K562 (cell line): ENCODE data around the gene SPTBN4. TPM values are rescaled to one million over a fixed set of nuclear protein-coding genes. Genes with fewer than 3 reads are reported as not detected.

Source experiments
- ATF4 ChIP-seq: fragments of 450-650 bp; formaldehyde crosslinking; IDR thresholded peaks from 2 replicates; pipeline ENCODE4 v1.4.0; 2022; ENCODE audit warnings: mild to moderate bottlenecking, moderate library complexity
- CBX3 ChIP-seq, 2 experiments: IDR thresholded peaks; 1 replicate in 1 of 2; 2 replicates in 1 of 2; pipeline ENCODE4 v1.6.1; 2012; ENCODE audit warnings: inconsistent platforms in 2 of 2, low read length in 2 of 2, borderline replicate concordance in 1 of 2, control low read depth in 1 of 2
- CREB3L1 ChIP-seq: fragments of 450-650 bp; IDR thresholded peaks from 2 replicates; pipeline ENCODE4 v1.6.1; 2014; ENCODE audit warnings: low read depth, mild to moderate bottlenecking, moderate library complexity, borderline replicate concordance
- DMBX1 ChIP-seq: fragments of 250-450 bp; sonication (Bioruptor Pico); IDR thresholded peaks from 2 replicates; pipeline ENCODE4 v1.8.0; 2022; ENCODE audit warnings: inconsistent platforms, mild to moderate bottlenecking, moderate library complexity, borderline replicate concordance
- E2F1 ChIP-seq: sonication (generic); formaldehyde crosslinking; IDR thresholded peaks from 2 replicates; pipeline ENCODE4 v1.8.1; 2023; ENCODE audit warnings: mild to moderate bottlenecking, missing genetic modification reagents, moderate library complexity
- ELK3 ChIP-seq: fragments of 450-650 bp; formaldehyde crosslinking; IDR thresholded peaks from 2 replicates; pipeline ENCODE4 v1.4.0; 2020; ENCODE audit warnings: mild to moderate bottlenecking
- GATA2 ChIP-seq: sonication (generic); formaldehyde crosslinking; IDR thresholded peaks from 2 replicates; pipeline ENCODE4 v1.4.0; 2020; ENCODE audit warnings: mild to moderate bottlenecking, missing genetic modification reagents
- HCFC1 ChIP-seq: IDR thresholded peaks from 2 replicates; pipeline ENCODE4 v1.6.1; 2012; ENCODE audit warnings: low read depth, low read length, improper control_type of control experiment
- HDAC2 ChIP-seq: fragments of 450-650 bp; IDR thresholded peaks from 2 replicates; pipeline ENCODE4 v1.6.1; 2016; ENCODE audit warnings: mild to moderate bottlenecking
- IRF2 ChIP-seq: sonication (generic); formaldehyde crosslinking; IDR thresholded peaks from 2 replicates; pipeline ENCODE4 v1.8.1; 2022; ENCODE audit warnings: mild to moderate bottlenecking, missing genetic modification reagents
- KLF13 ChIP-seq: fragments of 450-650 bp; IDR thresholded peaks from 2 replicates; pipeline ENCODE4 v1.6.1; 2016; ENCODE audit warnings: missing genetic modification characterization, low read depth, mild to moderate bottlenecking, missing compliant biosample characterization, moderate library complexity, borderline replicate concordance
- MAZ ChIP-seq, 2 experiments: fragments of 450-650 bp in 1 of 2; sonication (generic) in 1 of 2; formaldehyde crosslinking; IDR thresholded peaks in 1 of 2; conservative IDR thresholded peaks in 1 of 2; 2 replicates each; pipeline versions ENCODE4 v1.4.0 to v1.5.0; 2020; ENCODE audit warnings: mild to moderate bottlenecking in 1 of 2, missing genetic modification reagents in 1 of 2
- NCOA4 ChIP-seq: fragments of 450-650 bp; IDR thresholded peaks from 2 replicates; pipeline ENCODE4 v1.6.1; 2018; ENCODE audit warnings: mild to moderate bottlenecking; ENCODE audit not compliant: partially characterized antibody
- RCOR1 ChIP-seq, 2 experiments: IDR thresholded peaks; 2 replicates each; pipeline ENCODE4 v1.6.1; 2012; ENCODE audit warnings: low read depth in 2 of 2, low read length in 2 of 2, borderline replicate concordance in 1 of 2, improper control_type of control experiment in 1 of 2
- RFX7 ChIP-seq: fragments of 250-450 bp; sonication (Bioruptor Pico); IDR thresholded peaks from 2 replicates; pipeline ENCODE4 v1.5.1; 2021; ENCODE audit warnings: mild to moderate bottlenecking
- SREBF2 ChIP-seq: sonication (generic); formaldehyde crosslinking; IDR thresholded peaks from 2 replicates; pipeline ENCODE4 v1.4.0; 2020; ENCODE audit warnings: mild to moderate bottlenecking, missing genetic modification reagents
- STAT5A ChIP-seq: IDR thresholded peaks from 2 replicates; pipeline ENCODE4 v1.6.1; 2012; ENCODE audit warnings: low read length, inconsistent platforms, borderline replicate concordance
- ZBTB1 ChIP-seq: sonication (generic); formaldehyde crosslinking; IDR thresholded peaks from 2 replicates; pipeline ENCODE4 v1.8.1; 2023; ENCODE audit warnings: missing genetic modification reagents, low read depth, mild to moderate bottlenecking, borderline replicate concordance
- ZBTB26 ChIP-seq: fragments of 450-650 bp; formaldehyde crosslinking; IDR thresholded peaks from 2 replicates; pipeline ENCODE4 v1.4.0; 2022; ENCODE audit warnings: missing genetic modification characterization
- ZKSCAN3 ChIP-seq: fragments of 250-450 bp; sonication (Bioruptor Pico); IDR thresholded peaks from 2 replicates; pipeline ENCODE4 v1.4.0; 2020
- ZKSCAN8 ChIP-seq: fragments of 200-800 bp; sonication (Bioruptor generic); IDR thresholded peaks from 2 replicates; pipeline ENCODE4 v1.6.1; 2016; ENCODE audit warnings: missing genetic modification characterization, missing compliant biosample characterization
- ZNF217 ChIP-seq: sonication (generic); formaldehyde crosslinking; IDR thresholded peaks from 2 replicates; pipeline ENCODE4 v1.8.0; 2022; ENCODE audit warnings: mild to moderate bottlenecking, missing genetic modification reagents
- ZNF253 ChIP-seq: fragments of 250-450 bp; sonication (Bioruptor Pico); conservative IDR thresholded peaks from 2 replicates; pipeline ENCODE4 v1.6.1; 2021; ENCODE audit warnings: mild to moderate bottlenecking
- ZNF445 ChIP-seq: fragments of 250-450 bp; sonication (Bioruptor Pico); IDR thresholded peaks from 2 replicates; pipeline ENCODE4 v1.4.0; 2020; ENCODE audit warnings: low read depth, mild to moderate bottlenecking, moderate library complexity
- polyA plus RNA-seq, 8 experiments: library from polyadenylated mRNA; depleted of rRNA in 4 of 8; stranded (reverse) in 5 of 8; unstranded in 3 of 8; fragments of >200 nt; fragmentation: Nextera tagmentation in 2 of 8; fragmentation: Illumina TruSeq in 1 of 8; extraction: Ambion mirVana in 2 of 8; extraction: Trizol in 1 of 8; gene quantifications; 2 replicates each; pipeline versions ENCODE4 v1.2.1 to v1.2.3, GENCODE V29; 2011 to 2014; ENCODE audit warnings: inconsistent platforms in 1 of 8, missing spikeins in 1 of 8
- total RNA-seq, 7 experiments: library from RNA; depleted of rRNA in 6 of 7; stranded (reverse); fragments of >200 nt in 6 of 7; fragmentation: Illumina TruSeq in 2 of 7; extraction: Trizol in 2 of 7; gene quantifications; 2 replicates each; pipeline versions ENCODE4 v1.2.1 to v1.2.3, GENCODE V29; 2011 to 2021; ENCODE audit warnings: low replicate concordance in 1 of 7

The SPTBN4 gene
- total and polyA plus RNA-seq, 9 of the 15 experiments (the other 6 are each of a cell fraction or from before 2014, with no cell fraction given): 0.01 to 1.5 (median 0.86) TPM

DNA sequence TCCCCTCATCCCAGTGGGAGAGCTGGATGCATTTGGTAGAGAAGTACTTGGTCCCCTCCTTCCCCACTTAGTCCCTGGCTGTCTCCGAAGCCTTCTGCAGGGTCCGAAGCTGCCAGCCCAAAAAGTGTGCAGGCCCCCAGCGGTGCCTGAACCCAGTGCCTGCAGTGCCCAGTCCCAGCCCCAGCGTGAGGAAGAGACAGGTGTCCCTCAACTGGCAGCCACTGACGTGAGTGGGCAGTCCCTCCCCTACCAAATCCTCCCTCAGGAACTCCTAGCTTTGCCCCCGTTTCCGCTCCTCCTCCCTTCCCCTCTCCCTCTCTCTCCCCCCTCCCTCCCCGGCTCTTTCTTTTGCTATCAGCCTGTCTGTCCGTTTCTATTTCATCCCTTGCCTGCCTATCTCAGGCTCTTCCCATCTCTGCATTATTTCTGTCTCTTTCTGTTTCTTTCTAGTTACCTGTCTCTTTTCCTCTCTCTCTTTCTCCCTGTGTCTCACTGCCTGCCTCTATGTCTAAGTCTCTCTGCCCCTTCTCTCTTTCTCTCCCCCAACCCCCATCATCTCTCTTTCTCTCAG, 132.6 kb downstream of the SPTBN4 start (continued):
- TF ChIP-seq CBX3 (IDR thresholded peaks at IDR 0.05; ENCODE audit: borderline replicate concordance in 1 of 2, low read length in 2 of 2) (no peak), ZNF445 (CRISPR knock-in tag) (no peak), SREBF2 (CRISPR knock-in tag) (no peak), ELK3 (no peak), ZKSCAN3 (CRISPR knock-in tag) (no peak), ZNF217 (CRISPR knock-in tag) (no peak), KLF13 (no peak), HDAC2 (0 out of 2 replicates have a peak, but pooled peaks have one; percentile 21), ZKSCAN8 (CRISPR knock-in tag) (no peak), E2F1 (CRISPR knock-in tag) (no peak), NCOA4 (peak; percentile 60), DMBX1 (no peak), ZNF253 (CRISPR knock-in tag) (no peak), IRF2 (CRISPR knock-in tag) (no peak), MAZ (CRISPR knock-in tag; conservative IDR thresholded peaks at IDR 0.05 in 1 of 2, IDR thresholded peaks at IDR 0.05 in 1 of 2) (peak; percentile 42 to 53), STAT5A (no peak), GATA2 (no peak), ZBTB26 (CRISPR knock-in tag) (peak; percentile 88; the same call in 1 of the 2 replicates), CREB3L1 (no peak), HCFC1 (no peak), ZBTB1 (no peak), RCOR1 (IDR thresholded peaks at IDR 0.05; ENCODE audit: borderline replicate concordance in 1 of 2, low read depth in 2 of 2, low read length in 2 of 2) (peak in 1 of 2 experiments; percentile 42; a peak in 1 of 4 replicates), RFX7 (CRISPR knock-in tag) (no peak), ATF4 (no peak)
